Hematopoietic multipotent progenitor cell treated with erythropoietin and hydrocortisone succinate and interleukin-3 and kit ligand, for 4 days (in vitro differentiated cells): ENCODE measurements around the gene WNT3.

ENCODE experiments used
- DNase-seq: peaks from one replicate; pipeline ENCODE4 v3.0.0-alpha.2; 2015

Gene WNT3

GRCh38 chr17:46727572-46728348, 90.7 kb downstream of the WNT3 start:
- DNase-seq = no peak

DNA sequence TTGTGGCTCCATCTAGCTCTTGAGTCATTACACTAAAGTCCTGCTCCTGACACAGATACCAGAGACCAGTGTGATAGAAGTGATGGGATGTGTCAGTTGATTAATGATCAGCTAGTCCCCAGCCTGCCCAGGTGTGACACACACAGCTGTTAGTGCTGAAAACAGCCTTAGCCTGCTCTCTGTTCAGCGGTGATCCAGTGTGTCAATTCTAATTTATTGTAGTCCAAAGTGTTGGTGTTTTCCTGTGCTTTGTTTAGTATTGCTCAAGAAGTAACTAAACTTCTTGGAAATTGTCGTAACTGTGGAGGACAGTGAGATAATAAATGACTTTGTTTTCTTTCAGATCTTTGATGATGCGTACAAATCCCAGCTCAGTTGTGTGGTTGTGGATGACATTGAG, 92.3 kb downstream of the WNT3 start:
- no peak for DNase-seq

GRCh38 chr17:46722662-46723285, 95.7 kb downstream of the WNT3 start:
- DNase-seq = no peak

DNA sequence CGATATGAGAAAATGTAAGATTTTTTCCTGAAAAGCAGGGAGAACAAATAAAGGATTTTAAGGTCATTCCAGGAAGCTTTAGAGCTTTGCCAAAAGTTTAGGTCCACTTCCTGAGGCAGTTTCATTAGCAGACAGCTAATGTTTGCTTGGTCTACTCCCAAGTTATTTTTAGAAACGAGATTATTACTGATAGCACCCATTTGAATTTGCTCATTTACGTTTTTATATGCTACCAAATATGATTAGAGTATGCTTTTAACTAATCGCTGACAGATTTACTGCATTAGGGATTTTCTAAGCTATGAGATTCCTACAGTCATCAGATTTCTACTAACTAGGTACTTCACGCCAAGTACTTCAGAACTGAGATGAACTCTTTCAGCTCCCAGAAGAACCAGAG, 98.1 kb downstream of the WNT3 start:
- DNase-seq = no peak

- no peak for DNase-seq
Measured at GRCh38 chr17:46719891-46720290, 98.6 kb downstream of the WNT3 start.

DNA sequence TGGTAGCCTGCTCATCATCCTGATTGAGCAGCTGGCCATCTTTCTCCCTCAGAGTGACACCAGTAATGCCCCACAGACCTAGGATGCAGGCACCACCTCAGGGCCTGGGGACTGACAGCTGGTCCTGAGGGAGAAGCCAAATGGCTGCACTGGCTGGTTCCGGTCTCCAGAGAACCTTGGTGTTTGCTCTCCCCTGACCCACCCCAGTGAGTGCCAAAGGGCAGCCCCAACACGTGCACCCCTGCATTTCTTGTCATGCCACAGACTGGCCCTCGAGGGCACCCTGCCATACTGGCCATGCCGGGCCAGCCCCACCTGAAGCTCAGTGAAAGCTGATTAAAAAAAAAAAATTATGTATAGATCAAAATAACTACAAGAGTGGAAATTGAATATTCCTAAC, 100.5 kb downstream of the WNT3 start:
- no peak for DNase-seq
